HG03135 (cell line): ENCODE data around the gene HOXC12.

Experiments used
- ATAC-seq: cut with Tn5 transposase; IDR thresholded peaks from one replicate; pipeline ENCODE4 v1.9.1; 2021; ENCODE audit warnings: mild to moderate bottlenecking, moderate library complexity; ENCODE audit not compliant: unreplicated experiment

Gene HOXC12

GRCh38 chr12:54005853-54006558 is 51.3 kb downstream of the HOXC12 start:
- ATAC-seq, result no peak

GRCh38 chr12:54006559-54007220 is 52.0 kb downstream of the HOXC12 start:
- ATAC-seq, result no peak

GRCh38 chr12:54007538-54008259 is 53.0 kb downstream of the HOXC12 start:
- no peak for ATAC-seq

GRCh38 chr12:54008260-54008552 is 53.5 kb downstream of the HOXC12 start:
- ATAC-seq, result no peak
